Stimulated activated CD8-positive, alpha-beta memory T cell treated with anti-CD3 and anti-CD28 coated beads, Interleukin-2, amount 100 ng/mL, for 48 hours (primary cell): ENCODE results near the gene PMFBP1.

Experiments used
- DNase-seq, 2 donors: peaks; one replicate each; pipeline ENCODE4 v3.0.0-alpha.2; 2020; ENCODE audit warnings: low read depth in 2 of 2

Gene PMFBP1, protein sequence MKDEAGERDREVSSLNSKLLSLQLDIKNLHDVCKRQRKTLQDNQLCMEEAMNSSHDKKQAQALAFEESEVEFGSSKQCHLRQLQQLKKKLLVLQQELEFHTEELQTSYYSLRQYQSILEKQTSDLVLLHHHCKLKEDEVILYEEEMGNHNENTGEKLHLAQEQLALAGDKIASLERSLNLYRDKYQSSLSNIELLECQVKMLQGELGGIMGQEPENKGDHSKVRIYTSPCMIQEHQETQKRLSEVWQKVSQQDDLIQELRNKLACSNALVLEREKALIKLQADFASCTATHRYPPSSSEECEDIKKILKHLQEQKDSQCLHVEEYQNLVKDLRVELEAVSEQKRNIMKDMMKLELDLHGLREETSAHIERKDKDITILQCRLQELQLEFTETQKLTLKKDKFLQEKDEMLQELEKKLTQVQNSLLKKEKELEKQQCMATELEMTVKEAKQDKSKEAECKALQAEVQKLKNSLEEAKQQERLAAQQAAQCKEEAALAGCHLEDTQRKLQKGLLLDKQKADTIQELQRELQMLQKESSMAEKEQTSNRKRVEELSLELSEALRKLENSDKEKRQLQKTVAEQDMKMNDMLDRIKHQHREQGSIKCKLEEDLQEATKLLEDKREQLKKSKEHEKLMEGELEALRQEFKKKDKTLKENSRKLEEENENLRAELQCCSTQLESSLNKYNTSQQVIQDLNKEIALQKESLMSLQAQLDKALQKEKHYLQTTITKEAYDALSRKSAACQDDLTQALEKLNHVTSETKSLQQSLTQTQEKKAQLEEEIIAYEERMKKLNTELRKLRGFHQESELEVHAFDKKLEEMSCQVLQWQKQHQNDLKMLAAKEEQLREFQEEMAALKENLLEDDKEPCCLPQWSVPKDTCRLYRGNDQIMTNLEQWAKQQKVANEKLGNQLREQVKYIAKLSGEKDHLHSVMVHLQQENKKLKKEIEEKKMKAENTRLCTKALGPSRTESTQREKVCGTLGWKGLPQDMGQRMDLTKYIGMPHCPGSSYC

DNA sequence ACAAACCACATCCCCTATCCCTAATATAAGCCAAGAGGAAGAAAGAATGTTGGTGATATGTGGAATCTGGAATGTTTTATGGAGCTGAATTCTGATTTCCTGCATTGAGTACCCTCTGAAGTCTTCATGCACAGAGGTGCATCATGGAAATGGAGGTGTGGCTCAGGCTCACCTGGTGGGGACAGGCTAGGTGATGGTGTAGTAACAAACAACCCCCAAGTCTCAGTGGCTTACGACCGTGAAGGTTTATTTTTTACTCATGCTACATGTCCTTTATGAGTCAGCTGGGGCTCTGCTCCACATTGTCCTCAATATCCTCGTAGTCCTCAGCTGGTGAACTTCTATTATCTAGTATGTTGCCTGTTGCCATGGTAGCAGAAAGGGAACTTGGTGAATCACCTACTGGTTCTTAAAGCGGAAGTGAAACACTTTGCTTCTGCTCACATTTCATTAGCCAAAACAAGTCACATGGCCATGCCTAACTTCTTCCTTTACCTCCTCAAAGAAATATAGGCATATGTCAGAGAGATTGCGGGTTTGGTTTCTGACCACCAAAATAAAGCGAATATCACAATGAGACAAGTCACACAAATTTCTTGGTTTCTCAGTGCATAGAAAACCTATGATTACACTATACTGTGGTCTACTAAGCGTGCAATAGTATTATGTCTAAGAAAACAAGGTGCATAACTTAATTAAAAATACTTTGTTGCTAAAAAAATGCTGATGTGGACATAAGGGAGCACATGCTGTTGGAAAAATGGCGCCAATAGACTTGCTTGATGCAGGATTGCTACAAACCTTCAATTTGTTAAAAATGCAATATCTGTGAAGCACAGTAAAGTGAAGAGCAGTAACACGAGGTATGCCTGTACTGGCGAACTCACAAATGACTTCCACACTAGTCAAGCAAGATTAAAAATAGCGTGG is at the start of gene PMFBP1:
TSS of gene PMFBP1 (minus strand) at position 51 of the 930 bp plus-strand sequence. CDS start 947 bp downstream, outside the sequence.
- peak in 1 of 2 donors; percentile 3 for DNase-seq

DNA sequence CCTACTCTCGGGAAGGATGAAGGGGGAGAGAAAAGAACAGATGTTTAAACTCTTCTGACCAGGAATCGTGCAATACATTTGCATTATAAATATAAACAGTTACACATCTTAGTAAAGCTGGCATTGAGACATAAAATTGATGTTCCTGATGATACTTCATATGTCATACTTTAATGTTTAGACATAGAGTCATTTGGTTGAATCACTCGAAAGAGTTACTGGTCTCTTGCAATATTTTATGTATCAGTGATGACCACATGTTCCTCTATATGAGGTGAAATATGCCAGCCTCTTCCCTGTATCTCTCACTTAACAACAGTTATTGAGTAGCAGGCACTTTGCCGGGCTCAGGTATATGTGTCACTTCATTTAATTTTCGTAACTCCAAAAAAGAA is 49.7 kb upstream of the PMFBP1 start:
- DNase-seq = no peak

- no peak for DNase-seq
Observed at GRCh38 chr16:72220875-72221629, 49.1 kb upstream of the PMFBP1 start.

- no peak for DNase-seq
Observed at GRCh38 chr16:72219282-72219681, 47.3 kb upstream of the PMFBP1 start.

DNA sequence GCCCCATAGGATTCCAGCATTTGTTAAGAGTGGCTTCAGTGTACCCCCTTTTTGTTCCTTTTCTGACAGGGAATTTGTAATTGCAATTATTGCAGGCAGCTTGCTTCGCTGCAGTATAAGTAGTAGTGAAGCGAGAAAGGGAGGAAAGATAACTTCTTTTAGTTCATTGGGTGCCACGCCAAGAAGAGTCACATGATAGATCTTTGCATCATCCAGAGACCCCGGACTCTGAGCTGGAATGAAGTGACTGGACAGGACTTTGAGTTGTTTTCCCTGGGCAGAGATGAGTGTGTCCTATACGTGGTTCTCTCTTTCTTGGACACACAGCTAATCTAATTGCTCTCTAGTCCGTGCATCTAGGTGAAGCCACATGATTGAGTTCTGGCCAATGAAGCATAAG is 44.8 kb upstream of the PMFBP1 start:
- DNase-seq = no peak

- no peak for DNase-seq
Observed at GRCh38 chr16:72214821-72215220, 42.9 kb upstream of the PMFBP1 start.

DNA sequence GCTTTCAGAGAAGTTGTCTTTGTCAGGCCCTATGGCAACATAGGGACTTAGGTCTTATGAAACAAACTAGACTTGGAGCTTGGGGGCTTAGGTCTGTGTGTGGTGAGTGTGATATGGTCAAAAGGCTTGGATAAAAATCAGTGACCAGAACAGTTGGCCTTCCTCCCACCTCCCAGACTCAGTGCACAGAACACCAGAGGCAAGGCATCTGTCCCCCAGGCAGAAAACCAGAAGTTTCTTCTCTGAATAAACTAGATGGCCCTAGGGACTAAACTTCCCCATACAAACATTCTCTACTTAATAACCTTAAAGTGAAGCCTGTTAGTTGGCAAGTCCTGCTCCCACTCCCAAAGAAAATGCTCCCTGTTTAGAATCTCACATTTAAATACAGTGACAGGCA is 39.2 kb upstream of the PMFBP1 start:
- DNase-seq = no peak

GRCh38 chr16:72210555-72210954 is 38.6 kb upstream of the PMFBP1 start:
- DNase-seq = no peak

DNA sequence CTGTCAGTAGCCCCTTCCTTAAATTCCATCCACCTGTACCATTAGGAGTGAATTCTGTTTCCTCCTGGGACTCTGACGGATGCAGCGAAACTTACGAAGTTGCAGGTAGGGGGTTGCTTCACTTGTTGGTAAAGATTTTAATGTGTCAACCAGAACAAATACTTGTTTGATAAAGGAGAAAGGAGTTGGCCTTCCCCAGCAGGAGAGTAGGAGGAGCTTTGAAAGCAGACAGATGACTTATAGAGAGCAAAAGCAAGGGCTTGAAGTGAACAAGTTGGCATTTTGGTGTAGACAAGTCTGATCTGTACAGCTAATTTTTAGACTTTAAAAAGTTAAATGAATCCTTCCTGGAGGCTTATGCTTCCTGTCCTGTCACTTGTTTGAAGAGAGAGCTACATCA is 38.1 kb upstream of the PMFBP1 start:
- DNase-seq = no peak

- no peak for DNase-seq
Observed at GRCh38 chr16:72206299-72206698, 34.3 kb upstream of the PMFBP1 start.

DNA sequence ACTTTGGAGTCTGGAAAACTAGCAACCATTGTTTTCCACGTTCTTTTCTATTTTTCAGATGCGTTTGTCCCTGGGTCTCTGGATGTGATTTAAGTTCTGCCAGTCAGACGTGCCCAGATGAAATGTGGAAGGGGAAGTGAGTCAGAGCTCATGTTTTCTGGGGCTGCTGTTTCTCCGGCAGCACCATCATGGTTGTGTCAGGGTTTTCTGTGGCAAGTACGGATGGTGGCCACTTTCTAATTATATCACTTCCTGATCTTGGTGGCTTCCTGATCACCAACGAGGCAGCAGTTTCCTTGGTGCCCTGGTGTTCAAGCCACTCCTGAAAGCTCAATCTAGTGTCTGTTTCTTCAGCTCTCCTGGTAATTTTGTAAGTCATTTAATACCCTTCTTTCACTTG is 31.4 kb upstream of the PMFBP1 start:
- DNase-seq = peak in 1 of 2 donors; percentile 5

- DNase-seq = no peak
Observed at GRCh38 chr16:72202014-72202413, 30.1 kb upstream of the PMFBP1 start.

DNA sequence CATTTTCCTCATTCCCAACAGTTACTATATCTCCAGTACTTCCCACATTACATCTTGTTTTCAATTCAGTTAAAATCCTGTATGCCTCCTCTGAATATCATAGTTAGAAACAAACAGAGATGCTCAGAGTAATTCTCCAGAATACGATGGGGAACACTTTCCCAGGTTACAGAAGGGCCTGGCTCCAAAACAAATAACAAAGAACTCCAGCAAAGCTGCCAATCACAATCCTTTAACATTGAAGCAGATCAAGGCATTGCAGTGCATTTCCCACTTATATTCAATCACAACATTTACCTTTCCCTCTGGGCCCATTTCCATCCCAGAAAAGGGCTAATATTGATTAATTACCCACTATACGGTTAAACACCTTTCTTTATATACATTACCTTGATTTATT is 29.4 kb upstream of the PMFBP1 start:
- no peak for DNase-seq

DNA sequence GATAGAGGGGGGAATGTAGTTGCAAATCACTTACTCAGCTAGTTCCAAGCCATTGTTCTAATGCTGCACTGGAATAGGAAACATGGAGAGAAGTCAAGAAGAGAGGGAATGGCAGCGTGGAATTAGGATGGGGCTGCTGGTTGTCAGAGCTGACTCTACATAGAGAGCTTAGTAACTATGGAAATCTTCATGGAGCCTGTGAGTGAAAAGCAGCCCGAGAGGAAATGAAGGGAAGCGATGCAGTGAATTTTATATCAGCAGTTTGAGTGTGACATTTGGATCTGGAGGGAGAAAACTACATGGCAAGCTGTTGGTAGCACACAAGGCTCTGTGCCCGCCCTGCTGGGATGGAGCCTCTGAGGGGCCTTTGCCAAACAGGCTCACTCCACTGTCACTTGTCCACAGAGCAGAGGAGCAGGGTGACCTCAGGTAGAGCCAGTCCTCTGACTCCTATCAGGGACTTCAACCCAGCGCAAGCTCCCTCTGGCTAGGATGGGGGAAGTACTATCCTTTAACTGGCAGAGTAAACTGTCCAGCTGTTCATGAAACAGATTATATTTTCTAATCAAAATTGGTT is 27.9 kb upstream of the PMFBP1 start:
- DNase-seq = no peak

DNA sequence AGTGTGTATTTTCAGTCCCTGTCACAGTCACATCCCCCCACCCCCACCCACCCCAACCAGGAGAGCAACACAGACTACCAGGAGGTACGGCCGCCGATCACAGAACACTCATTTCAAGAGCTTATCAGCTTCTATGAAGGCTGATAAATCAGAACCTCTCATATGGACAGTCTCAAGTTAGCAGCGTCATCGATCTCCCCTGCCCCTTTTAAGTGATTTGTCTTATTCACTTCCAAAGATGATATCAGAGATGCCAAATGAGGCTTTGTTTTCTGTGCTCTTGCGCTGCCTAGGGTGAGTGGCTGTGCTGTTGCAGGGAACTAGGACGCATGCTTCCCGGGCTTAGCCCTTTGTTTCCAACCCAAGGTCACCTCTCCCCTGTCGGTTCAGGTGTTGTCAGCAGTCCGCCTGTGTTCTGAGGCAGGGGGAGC is 26.8 kb upstream of the PMFBP1 start:
- DNase-seq = no peak

DNA sequence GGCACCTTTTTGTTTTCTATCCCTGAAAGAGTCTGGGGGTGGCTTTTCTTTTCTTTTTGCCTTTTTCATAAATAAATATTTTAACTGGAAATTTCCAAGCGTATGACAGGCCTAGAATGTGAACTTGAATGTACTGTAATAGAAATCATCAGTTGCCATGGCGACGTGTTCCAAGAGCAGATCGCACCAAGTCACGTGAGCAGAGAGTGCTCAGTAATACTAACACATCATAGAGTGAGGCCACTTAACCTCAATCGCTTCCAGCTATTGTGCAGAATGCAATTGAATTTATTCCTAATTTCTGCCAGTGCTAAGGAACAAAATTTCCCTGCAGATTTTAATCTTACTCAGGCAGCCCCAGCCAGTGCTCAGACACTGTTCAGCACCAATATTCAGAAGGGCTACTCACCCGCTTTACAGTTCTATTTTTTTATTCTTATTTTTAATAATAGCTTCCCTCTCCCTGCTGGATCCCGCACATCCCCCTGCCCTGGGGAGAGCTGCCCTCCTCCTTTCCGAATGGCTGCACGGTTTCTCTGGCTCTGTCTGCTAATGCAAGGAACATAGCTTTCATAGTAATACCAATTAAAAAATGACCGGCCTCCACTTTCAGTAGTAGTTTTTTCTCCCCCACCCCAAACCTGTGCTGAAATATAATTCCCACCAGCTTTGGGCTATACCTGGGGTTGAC is 26.2 kb upstream of the PMFBP1 start:
- no peak for DNase-seq

- DNase-seq = no peak
Observed at GRCh38 chr16:72197545-72197944, 25.6 kb upstream of the PMFBP1 start.

DNA sequence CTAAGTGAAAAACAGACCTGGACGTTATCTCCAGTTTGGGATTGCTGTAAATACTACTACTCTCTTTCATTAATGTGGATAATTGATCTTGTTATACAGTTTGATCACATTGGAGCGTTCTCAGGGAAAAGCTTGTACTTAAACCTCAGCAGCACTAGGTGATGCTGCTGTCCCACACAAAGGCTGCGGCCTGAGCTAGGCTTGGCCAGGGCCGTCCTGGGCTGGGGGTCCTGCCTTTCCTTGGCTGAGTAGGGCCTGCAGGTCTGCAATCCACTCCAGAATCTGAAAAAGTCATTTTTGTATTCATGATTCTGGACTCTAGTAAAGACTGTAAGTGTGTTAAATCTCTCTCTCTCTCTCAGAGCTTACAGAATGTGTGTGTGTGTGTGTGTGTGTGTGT is 23.7 kb upstream of the PMFBP1 start:
- DNase-seq = no peak

GRCh38 chr16:72191551-72191950 is 19.6 kb upstream of the PMFBP1 start:
- no peak for DNase-seq

DNA sequence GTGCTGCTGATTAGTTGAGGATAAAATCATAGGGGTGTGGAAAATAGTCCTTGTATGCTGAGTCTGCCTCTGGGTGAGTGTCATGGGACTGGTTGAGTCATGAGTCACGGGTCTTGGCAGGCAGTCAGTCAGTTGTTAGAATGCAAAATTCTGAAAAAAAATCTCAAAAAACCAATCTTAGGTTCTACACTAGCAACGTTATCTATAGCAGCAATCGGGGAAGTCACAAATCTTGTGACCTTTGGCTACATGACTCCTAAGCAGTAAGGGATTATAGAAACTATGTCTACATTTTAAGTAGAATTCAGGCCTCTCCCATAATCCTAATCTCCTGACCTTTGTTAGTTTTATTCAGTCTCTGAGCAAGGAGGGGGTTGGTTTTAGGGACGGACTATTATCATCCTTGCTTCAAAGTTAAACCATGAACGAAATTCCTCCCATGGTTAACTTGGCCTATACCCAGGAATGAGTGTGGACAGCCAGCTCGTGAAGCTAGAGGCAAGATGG is 18.0 kb upstream of the PMFBP1 start:
- DNase-seq = no peak
